ENCODE measurements around the gene METTL26.

GRCh38 chr16:608019-608418, 28.1 kb downstream of the METTL26 start:
- TF ChIP-seq EZH2 (IDR thresholded peaks at IDR 0.05; ENCODE audit: insufficient read depth, poor library complexity, severe bottlenecking) (no peak), EZH2phosphoT487 (IDR thresholded peaks at IDR 0.05; ENCODE audit: insufficient read depth, low read depth) (no peak)

Data from GM23248 (cell line).